PC-3 (cell line): ENCODE results near the gene EXOC1. TPM values are rescaled to one million over a fixed set of nuclear protein-coding genes. Genes with fewer than 3 reads are reported as not detected.
A peak's percentile ranks its signal among the peaks of the same experiment; 100 is the strongest.

Source experiments
- ATAC-seq: fragments of 200-7000 bp; cut with Tn5 transposase; 2 replicates; pipeline ENCODE4 v1.9.1; 2020; ENCODE audit warnings: mild to moderate bottlenecking, moderate library complexity
- Bru-seq: library from RNA; stranded (reverse); fragments of 400-500 nt; gene quantifications from one replicate; lab custom pipeline; 2021; lab: Mats Ljungman, UMichigan
- BruChase-seq, 2 experiments: library from RNA; stranded (reverse); fragments of 400-500 nt; gene quantifications; one replicate each; lab custom pipeline; 2021; lab: Mats Ljungman, UMichigan
- BruUV-seq: library from RNA; stranded (reverse); fragments of 400-500 nt; replicated peaks from 2 replicates; lab custom pipeline; 2021; lab: Mats Ljungman, UMichigan
- CTCF ChIA-PET: fragments of 300-600 bp; sonication (Branson Sonifier 250); formaldehyde crosslinking; loops from one replicate; lab custom pipeline; 2022; ENCODE audit warnings: antibody characterized with exemption; lab: Charles Lee
- POLR2A ChIA-PET: fragments of 300-600 bp; sonication (Branson Sonifier 250); formaldehyde crosslinking; loops from one replicate; lab custom pipeline; 2022; ENCODE audit warnings: antibody characterized with exemption; ENCODE audit not compliant: unreplicated experiment; lab: Charles Lee
- DNase-seq: peaks from one replicate; pipeline ENCODE4 v3.0.0-alpha.2; 2015
- H2AFZ ChIP-seq: fragments of 300-600 bp; sonication (generic); 2 replicates; pipeline ENCODE4 v1.6.0; 2016; ENCODE audit warnings: antibody characterized with exemption, low read length
- H3F3A ChIP-seq: fragments of 300-600 bp; sonication (generic); one replicate; pipeline ENCODE4 v1.6.0; 2017; ENCODE audit warnings: antibody characterized with exemption, low read length, control low read depth, mild to moderate bottlenecking; ENCODE audit not compliant: unreplicated experiment
- H3K27ac ChIP-seq: fragments of 300-600 bp; sonication (generic); 2 replicates; pipeline ENCODE4 v1.5.1; 2016; ENCODE audit warnings: mild to moderate bottlenecking, low read length
- H3K27me3 ChIP-seq: fragments of 300-600 bp; sonication (generic); 2 replicates; pipeline ENCODE4 v1.6.1; 2016; ENCODE audit warnings: low read length, mixed read lengths
- H3K36me3 ChIP-seq: fragments of 300-600 bp; sonication (generic); 2 replicates; pipeline ENCODE4 v1.6.1; 2016; ENCODE audit warnings: low read depth, mixed run types, low read length, mixed read lengths
- H3K4me1 ChIP-seq: fragments of 300-600 bp; sonication (generic); 2 replicates; pipeline ENCODE4 v1.5.1; 2016; ENCODE audit warnings: low read length; ENCODE audit not compliant: insufficient read depth
- H3K4me2 ChIP-seq: fragments of 300-600 bp; sonication (generic); 2 replicates; pipeline ENCODE4 v1.6.0; 2016; ENCODE audit warnings: low read length
- H3K4me3 ChIP-seq: fragments of 300-600 bp; sonication (generic); 2 replicates; pipeline ENCODE4 v1.5.1; 2016; ENCODE audit warnings: mild to moderate bottlenecking, low read length, mixed read lengths
- H3K79me2 ChIP-seq: fragments of 300-600 bp; sonication (generic); 2 replicates; pipeline ENCODE4 v1.6.1; 2017; ENCODE audit warnings: low read length, mixed read lengths
- H3K9ac ChIP-seq: fragments of 300-600 bp; sonication (generic); 2 replicates; pipeline ENCODE4 v1.6.0; 2016; ENCODE audit warnings: mild to moderate bottlenecking, low read length
- H3K9me2 ChIP-seq: fragments of 300-600 bp; sonication (generic); replicated peaks from 2 replicates; pipeline ENCODE4 v1.6.1; 2016; ENCODE audit warnings: mixed run types, low read length, mixed read lengths
- H3K9me3 ChIP-seq: fragments of 300-600 bp; sonication (generic); 2 replicates; pipeline ENCODE4 v1.6.1; 2016; ENCODE audit warnings: low read length, mixed read lengths
- H4K20me1 ChIP-seq: fragments of 300-600 bp; sonication (generic); 2 replicates; pipeline ENCODE4 v1.6.1; 2016; ENCODE audit warnings: low read length, mixed read lengths
- EZH2 ChIP-seq: fragments of 300-600 bp; sonication (generic); IDR thresholded peaks from one replicate; pipeline ENCODE4 v1.6.1; 2017; ENCODE audit warnings: antibody characterized with exemption, mild to moderate bottlenecking, low read length; ENCODE audit not compliant: unreplicated experiment
- EZH2phosphoT487 ChIP-seq: fragments of 300-600 bp; sonication (generic); IDR thresholded peaks from 2 replicates; pipeline ENCODE4 v1.6.1; 2018; ENCODE audit warnings: mild to moderate bottlenecking, antibody characterized with exemption, low read length, borderline replicate concordance
- intact Hi-C: fragments of 100-400 bp; cut with micrococcal nuclease; formaldehyde crosslinking; loops from 2 replicates; pipeline ENCODE4 v1.9.0; 2023
- long read RNA-seq: library from polyadenylated mRNA; unstranded; transcript quantifications from one replicate; pipeline ENCODE4 v2.0.0, GENCODE V29; 2021; ENCODE audit not compliant: unreplicated experiment
- total RNA-seq: library from RNA; depleted of rRNA; stranded (reverse); fragments of >200 nt; gene quantifications from 2 replicates; pipeline ENCODE4 v1.2.3, GENCODE V29; 2014; rRNA removed
- TF ChIP-seq, protein P1 (sequence below): fragments of 300-600 bp; sonication (generic); conservative IDR thresholded peaks from 2 replicates; pipeline ENCODE4 v1.5.1; 2017; ENCODE audit warnings: antibody characterized with exemption, low read depth, mild to moderate bottlenecking, low read length

EXOC1 gene, protein sequence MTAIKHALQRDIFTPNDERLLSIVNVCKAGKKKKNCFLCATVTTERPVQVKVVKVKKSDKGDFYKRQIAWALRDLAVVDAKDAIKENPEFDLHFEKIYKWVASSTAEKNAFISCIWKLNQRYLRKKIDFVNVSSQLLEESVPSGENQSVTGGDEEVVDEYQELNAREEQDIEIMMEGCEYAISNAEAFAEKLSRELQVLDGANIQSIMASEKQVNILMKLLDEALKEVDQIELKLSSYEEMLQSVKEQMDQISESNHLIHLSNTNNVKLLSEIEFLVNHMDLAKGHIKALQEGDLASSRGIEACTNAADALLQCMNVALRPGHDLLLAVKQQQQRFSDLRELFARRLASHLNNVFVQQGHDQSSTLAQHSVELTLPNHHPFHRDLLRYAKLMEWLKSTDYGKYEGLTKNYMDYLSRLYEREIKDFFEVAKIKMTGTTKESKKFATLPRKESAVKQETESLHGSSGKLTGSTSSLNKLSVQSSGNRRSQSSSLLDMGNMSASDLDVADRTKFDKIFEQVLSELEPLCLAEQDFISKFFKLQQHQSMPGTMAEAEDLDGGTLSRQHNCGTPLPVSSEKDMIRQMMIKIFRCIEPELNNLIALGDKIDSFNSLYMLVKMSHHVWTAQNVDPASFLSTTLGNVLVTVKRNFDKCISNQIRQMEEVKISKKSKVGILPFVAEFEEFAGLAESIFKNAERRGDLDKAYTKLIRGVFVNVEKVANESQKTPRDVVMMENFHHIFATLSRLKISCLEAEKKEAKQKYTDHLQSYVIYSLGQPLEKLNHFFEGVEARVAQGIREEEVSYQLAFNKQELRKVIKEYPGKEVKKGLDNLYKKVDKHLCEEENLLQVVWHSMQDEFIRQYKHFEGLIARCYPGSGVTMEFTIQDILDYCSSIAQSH
- 23.7 and 37.4 TPM in 2 replicates for total RNA-seq
- percentile 84 among the genes with signal in this experiment for Bru-seq, nascent RNA
- percentile 77 among the genes with signal in this experiment for BruChase-seq, experiment 1, labeled RNA remaining after a 6-hour chase
- percentile 89 among the genes with signal in this experiment for BruChase-seq, experiment 2, labeled RNA remaining after a 2-hour chase
- long read RNA-seq, transcript EXOC1-201 (19 exons, 3,357 nt), result minor isoform, 15 of 90 reads
- long read RNA-seq, transcript EXOC1-202 (18 exons, 3,248 nt), result minor isoform, 8 of 90 reads
- long read RNA-seq, transcript EXOC1-203 (19 exons, 3,551 nt), result major isoform, 26 of 90 reads
- long read RNA-seq, partial matches to known transcripts, result 21 of 90 reads
- long read RNA-seq, other reads (novel, unspliced or antisense), result 20 of 90 reads

GRCh38 chr4:55853484-55854046 lies at the start of gene EXOC1:
Gene EXOC1, plus strand, starts transcription at chr4:55853648. Its CDS starts 4,676 bp downstream, at chr4:55858324.
- Histone ChIP-seq H3K79me2 (peaks cover 36% of the 10 kb centered on the region), H3K4me1 (peaks cover 17% of the 10 kb centered on the region), H3F3A (no peaks in the 10 kb centered on the region), H4K20me1 (no peaks in the 10 kb centered on the region), H2AFZ (peak within 1 kb of the TSS; percentile 88), H3K9me2 (no peaks in the 10 kb centered on the region), H3K27me3 (no peaks in the 10 kb centered on the region), H3K4me3 (peak within 1 kb of the TSS; percentile 84), H3K4me2 (peak within 1 kb of the TSS; percentile 97), H3K27ac (peak within 1 kb of the TSS; percentile 13), H3K9me3 (no peaks in the 10 kb centered on the region), H3K36me3 (peaks cover 7% of the 10 kb centered on the region; the same call in 1 of the 2 replicates), H3K9ac (peak within 1 kb of the TSS; percentile 92)
- intact Hi-C loops, result loop anchor here (1.0 kb wide), 1 partner anchor 95 kb away; the partner anchor contains the start of gene CEP135
- DNase-seq (peak; percentile 99), ATAC-seq (peak; percentile 95)
- BruUV-seq, result no TSS peak
- ChIA-PET POLR2A (no interaction called here), CTCF (interaction anchor here (0.7 kb wide), 1 partner anchor 120 kb away, joined by 3 read pairs; no protein-coding TSS in a partner anchor)
- TF ChIP-seq, protein P1, sequence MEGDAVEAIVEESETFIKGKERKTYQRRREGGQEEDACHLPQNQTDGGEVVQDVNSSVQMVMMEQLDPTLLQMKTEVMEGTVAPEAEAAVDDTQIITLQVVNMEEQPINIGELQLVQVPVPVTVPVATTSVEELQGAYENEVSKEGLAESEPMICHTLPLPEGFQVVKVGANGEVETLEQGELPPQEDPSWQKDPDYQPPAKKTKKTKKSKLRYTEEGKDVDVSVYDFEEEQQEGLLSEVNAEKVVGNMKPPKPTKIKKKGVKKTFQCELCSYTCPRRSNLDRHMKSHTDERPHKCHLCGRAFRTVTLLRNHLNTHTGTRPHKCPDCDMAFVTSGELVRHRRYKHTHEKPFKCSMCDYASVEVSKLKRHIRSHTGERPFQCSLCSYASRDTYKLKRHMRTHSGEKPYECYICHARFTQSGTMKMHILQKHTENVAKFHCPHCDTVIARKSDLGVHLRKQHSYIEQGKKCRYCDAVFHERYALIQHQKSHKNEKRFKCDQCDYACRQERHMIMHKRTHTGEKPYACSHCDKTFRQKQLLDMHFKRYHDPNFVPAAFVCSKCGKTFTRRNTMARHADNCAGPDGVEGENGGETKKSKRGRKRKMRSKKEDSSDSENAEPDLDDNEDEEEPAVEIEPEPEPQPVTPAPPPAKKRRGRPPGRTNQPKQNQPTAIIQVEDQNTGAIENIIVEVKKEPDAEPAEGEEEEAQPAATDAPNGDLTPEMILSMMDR, result no peak
- no peak for TF ChIP-seq EZH2phosphoT487
- TF ChIP-seq EZH2, result no peak

DNA sequence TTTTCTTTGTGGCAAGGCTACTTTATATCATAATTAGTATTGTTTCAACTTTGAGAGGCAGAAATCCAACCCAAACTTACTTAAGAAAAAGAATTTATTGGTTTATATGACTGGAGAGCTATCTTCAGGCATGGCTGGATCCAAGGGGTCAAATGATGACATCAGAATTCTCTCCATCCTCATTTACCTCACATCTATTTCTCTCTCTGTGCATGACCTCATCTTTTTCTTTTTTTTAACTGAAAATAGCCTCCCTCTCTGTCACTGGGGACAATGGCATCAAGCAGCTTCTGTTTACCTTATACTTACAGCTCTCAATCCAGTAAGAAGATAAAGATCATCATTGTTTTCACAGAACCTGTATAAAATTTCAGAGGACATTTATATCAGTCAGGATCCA lies 45.9 kb upstream of the EXOC1 start:
- no peak overlapping the region for H3K27ac ChIP-seq
- ChIA-PET POLR2A (no interaction called here), CTCF (no interaction called here)
- no TSS peak for BruUV-seq
- no peak overlapping the region for H2AFZ ChIP-seq
- H3K9ac ChIP-seq, result no peak overlapping the region
- ATAC-seq (no peak), DNase-seq (no peak)
- no peaks in the 10 kb centered on the region for H4K20me1 ChIP-seq
- no peaks in the 10 kb centered on the region for H3K9me2 ChIP-seq
- H3K4me1 ChIP-seq, result no peaks in the 10 kb centered on the region
- TF ChIP-seq EZH2phosphoT487, result no peak
- TF ChIP-seq, protein P1, result no peak
- no peak for TF ChIP-seq EZH2
- H3K27me3 ChIP-seq, result peaks cover 35% of the 10 kb centered on the region
- H3K36me3 ChIP-seq, result no peaks in the 10 kb centered on the region
- no peaks in the 10 kb centered on the region for H3K9me3 ChIP-seq
- H3F3A ChIP-seq, result no peaks in the 10 kb centered on the region
- H3K4me3 ChIP-seq, result no peak overlapping the region
- no peaks in the 10 kb centered on the region for H3K79me2 ChIP-seq
- intact Hi-C loops, result no loop called here
- H3K4me2 ChIP-seq, result no peak overlapping the region
